DND-41 (cell line): Measurements from ENCODE around the gene U2AF2.

Experiments used
- EZH2 ChIP-seq: IDR thresholded peaks from 3 replicates; pipeline ENCODE4 v1.6.1; 2012; ENCODE audit warnings: borderline replicate concordance, low read depth, mild to moderate bottlenecking, moderate library complexity, low read length, inconsistent platforms; ENCODE audit not compliant: severe bottlenecking
- TF ChIP-seq, protein P1 (sequence below): IDR thresholded peaks from 2 replicates; pipeline ENCODE4 v1.5.1; 2012; ENCODE audit warnings: borderline replicate concordance, low read length, moderate library complexity, mild to moderate bottlenecking; ENCODE audit not compliant: poor library complexity, severe bottlenecking; ENCODE audit errors: extremely low read depth

DNA sequence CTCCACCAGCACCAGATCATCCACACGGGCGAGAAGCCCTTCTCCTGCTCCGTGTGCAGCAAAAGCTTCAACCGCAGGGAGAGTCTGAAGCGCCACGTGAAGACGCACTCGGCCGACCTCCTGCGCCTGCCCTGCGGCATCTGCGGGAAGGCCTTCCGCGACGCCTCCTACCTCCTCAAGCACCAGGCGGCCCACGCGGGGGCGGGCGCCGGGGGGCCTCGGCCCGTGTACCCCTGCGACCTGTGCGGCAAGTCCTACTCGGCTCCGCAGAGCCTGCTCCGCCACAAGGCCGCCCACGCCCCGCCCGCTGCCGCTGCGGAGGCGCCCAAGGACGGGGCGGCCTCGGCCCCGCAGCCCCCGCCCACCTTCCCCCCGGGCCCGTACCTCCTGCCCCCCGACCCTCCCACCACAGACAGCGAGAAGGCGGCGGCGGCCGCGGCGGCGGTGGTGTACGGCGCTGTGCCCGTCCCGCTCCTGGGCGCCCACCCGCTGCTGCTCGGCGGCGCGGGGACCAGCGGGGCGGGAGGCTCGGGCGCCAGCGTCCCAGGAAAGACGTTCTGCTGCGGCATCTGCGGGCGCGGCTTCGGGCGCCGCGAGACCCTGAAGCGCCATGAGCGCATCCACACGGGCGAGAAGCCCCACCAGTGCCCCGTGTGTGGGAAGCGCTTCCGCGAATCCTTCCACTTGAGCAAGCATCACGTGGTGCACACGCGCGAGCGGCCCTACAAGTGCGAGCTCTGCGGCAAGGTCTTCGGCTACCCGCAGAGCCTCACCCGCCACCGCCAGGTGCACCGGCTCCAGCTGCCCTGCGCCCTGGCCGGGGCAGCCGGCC lies 39.9 kb upstream of the U2AF2 start:
- TF ChIP-seq, protein P1, sequence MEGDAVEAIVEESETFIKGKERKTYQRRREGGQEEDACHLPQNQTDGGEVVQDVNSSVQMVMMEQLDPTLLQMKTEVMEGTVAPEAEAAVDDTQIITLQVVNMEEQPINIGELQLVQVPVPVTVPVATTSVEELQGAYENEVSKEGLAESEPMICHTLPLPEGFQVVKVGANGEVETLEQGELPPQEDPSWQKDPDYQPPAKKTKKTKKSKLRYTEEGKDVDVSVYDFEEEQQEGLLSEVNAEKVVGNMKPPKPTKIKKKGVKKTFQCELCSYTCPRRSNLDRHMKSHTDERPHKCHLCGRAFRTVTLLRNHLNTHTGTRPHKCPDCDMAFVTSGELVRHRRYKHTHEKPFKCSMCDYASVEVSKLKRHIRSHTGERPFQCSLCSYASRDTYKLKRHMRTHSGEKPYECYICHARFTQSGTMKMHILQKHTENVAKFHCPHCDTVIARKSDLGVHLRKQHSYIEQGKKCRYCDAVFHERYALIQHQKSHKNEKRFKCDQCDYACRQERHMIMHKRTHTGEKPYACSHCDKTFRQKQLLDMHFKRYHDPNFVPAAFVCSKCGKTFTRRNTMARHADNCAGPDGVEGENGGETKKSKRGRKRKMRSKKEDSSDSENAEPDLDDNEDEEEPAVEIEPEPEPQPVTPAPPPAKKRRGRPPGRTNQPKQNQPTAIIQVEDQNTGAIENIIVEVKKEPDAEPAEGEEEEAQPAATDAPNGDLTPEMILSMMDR: no peak
- no peak for TF ChIP-seq EZH2
